Progenitor cell of endocrine pancreas (in vitro differentiated cells): ENCODE measurements around the gene OR5AU1. TPM values are rescaled to one million over a fixed set of nuclear protein-coding genes. Genes with fewer than 3 reads are reported as not detected.
"Not testable (repeated sequence)": the region's sequence is repeated elsewhere in the genome, so short reads cannot be mapped to it uniquely, and the experiment has no call there.

Source experiments
- DNase-seq: peaks from one replicate; pipeline ENCODE4 v3.0.0; 2021; ENCODE audit warnings: low spot score; ENCODE audit not compliant: unreplicated experiment
- H3K27ac Mint-ChIP-seq: 2 replicates; pipeline ENCODE4 v1.8.0; 2021; ENCODE audit warnings: mild to moderate bottlenecking, moderate library complexity, mixed read lengths
- H3K27me3 Mint-ChIP-seq: 2 replicates; pipeline ENCODE4 v1.8.0; 2021; ENCODE audit warnings: mixed read lengths
- H3K36me3 Mint-ChIP-seq: 2 replicates; pipeline ENCODE4 v1.8.0; 2022; ENCODE audit warnings: mixed read lengths; ENCODE audit not compliant: insufficient read depth
- H3K4me1 Mint-ChIP-seq: 2 replicates; pipeline ENCODE4 v1.8.0; 2021; ENCODE audit warnings: low read depth, mixed read lengths
- H3K4me3 Mint-ChIP-seq: 2 replicates; pipeline ENCODE4 v1.8.0; 2021; ENCODE audit warnings: low read depth, mild to moderate bottlenecking, moderate library complexity, mixed read lengths
- H3K9me3 Mint-ChIP-seq: 2 replicates; pipeline ENCODE4 v1.8.0; 2021; ENCODE audit warnings: low read depth, mixed read lengths
- total RNA-seq: library from RNA; stranded (reverse); gene quantifications from 2 replicates; pipeline ENCODE4 v1.2.1, GENCODE V29; 2021
- TF ChIP-seq, protein P1 (sequence below): fragments of 200-600 bp; sonication (generic); IDR thresholded peaks from one replicate; pipeline ENCODE4 v1.5.0; 2021; ENCODE audit warnings: antibody characterized with exemption, mild to moderate bottlenecking; ENCODE audit not compliant: unreplicated experiment

The OR5AU1 gene
- total RNA-seq, 1 donor from 2014 or later = not detected

DNA sequence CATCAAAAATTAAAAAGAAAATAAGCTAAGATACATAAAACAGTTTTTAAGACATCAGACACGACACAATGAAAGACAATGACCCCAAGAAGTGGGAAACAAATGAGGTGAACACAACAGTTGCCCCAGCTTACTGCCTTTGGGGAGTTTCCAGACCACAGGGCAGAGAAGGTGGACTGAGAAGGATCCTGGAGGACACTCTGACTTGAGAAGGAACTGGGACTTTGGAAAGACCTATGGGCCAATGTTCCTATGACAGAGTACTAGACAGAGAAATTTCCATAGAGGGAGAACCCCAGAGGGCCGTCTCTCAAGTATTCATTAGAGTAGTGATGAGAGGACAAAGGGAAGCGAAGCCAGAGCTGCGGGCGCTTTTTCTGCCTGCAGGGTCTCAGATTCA is 6.2 kb upstream of the OR5AU1 start:
- no peak overlapping the region for H3K27ac Mint-ChIP-seq
- DNase-seq = no peak
- peaks cover 10% of the 10 kb centered on the region for H3K27me3 Mint-ChIP-seq
- H3K4me3 Mint-ChIP-seq = no peak overlapping the region
- H3K9me3 Mint-ChIP-seq = no peaks in the 10 kb centered on the region
- H3K36me3 Mint-ChIP-seq = no peaks in the 10 kb centered on the region
- no peaks in the 10 kb centered on the region for H3K4me1 Mint-ChIP-seq
- TF ChIP-seq, protein P1, sequence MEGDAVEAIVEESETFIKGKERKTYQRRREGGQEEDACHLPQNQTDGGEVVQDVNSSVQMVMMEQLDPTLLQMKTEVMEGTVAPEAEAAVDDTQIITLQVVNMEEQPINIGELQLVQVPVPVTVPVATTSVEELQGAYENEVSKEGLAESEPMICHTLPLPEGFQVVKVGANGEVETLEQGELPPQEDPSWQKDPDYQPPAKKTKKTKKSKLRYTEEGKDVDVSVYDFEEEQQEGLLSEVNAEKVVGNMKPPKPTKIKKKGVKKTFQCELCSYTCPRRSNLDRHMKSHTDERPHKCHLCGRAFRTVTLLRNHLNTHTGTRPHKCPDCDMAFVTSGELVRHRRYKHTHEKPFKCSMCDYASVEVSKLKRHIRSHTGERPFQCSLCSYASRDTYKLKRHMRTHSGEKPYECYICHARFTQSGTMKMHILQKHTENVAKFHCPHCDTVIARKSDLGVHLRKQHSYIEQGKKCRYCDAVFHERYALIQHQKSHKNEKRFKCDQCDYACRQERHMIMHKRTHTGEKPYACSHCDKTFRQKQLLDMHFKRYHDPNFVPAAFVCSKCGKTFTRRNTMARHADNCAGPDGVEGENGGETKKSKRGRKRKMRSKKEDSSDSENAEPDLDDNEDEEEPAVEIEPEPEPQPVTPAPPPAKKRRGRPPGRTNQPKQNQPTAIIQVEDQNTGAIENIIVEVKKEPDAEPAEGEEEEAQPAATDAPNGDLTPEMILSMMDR = no peak

DNA sequence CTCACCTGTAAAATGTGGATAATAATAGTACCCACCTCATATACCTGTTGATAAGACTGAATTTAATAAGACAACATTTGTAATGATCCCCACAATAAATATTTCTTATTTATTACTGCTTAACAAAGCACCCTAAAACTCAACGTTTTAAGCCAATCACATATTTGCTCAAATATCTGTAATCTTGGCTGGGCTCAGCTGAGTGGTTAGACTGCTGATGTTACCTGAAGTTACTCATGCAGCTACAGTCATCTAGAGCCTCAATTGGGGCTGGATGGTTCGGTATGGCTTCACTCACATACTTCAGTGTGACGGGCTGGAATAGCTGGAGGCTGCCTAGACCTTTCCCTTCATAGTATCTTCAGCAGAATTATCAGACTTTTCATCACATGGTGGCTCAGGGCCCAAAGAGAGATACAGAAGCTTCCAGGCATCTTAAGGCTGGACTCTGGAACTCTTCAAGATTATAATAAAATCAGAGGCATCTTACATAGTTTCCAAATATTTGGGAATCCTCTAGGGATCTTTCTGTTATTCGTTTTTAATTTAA is 4.3 kb upstream of the OR5AU1 start:
- no peaks in the 10 kb centered on the region for H3K36me3 Mint-ChIP-seq
- H3K4me3 Mint-ChIP-seq = no peak overlapping the region
- H3K4me1 Mint-ChIP-seq = no peaks in the 10 kb centered on the region
- no peaks in the 10 kb centered on the region for H3K9me3 Mint-ChIP-seq
- no peak overlapping the region for H3K27ac Mint-ChIP-seq
- TF ChIP-seq, protein P1 = no peak
- peaks cover 20% of the 10 kb centered on the region for H3K27me3 Mint-ChIP-seq
- DNase-seq = no peak

DNA sequence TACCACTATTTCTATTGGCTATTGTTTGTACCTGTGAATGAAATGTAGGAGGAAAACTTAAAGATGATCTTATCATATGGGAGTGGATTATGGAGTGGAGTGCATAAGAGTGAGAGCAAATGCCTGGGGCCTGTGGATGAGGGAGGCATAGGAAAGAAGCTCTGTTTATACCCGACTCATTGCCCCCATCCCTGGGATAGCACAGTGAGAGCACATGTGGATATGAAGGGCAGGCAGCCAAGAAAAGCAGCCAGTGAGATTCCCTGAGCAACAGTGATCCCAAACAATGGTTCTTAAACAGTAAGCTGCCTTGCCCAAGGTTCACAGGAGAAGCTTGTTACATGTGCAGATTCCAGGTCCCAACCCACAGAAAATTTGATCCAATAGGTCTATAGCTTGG is 2.3 kb upstream of the OR5AU1 start:
- not testable (repeated sequence) for DNase-seq, H3K9me3 Mint-ChIP-seq, H3K4me3 Mint-ChIP-seq, H3K27ac Mint-ChIP-seq, H3K4me1 Mint-ChIP-seq, H3K36me3 Mint-ChIP-seq
- H3K27me3 Mint-ChIP-seq = peaks cover 19% of the 10 kb centered on the region

DNA sequence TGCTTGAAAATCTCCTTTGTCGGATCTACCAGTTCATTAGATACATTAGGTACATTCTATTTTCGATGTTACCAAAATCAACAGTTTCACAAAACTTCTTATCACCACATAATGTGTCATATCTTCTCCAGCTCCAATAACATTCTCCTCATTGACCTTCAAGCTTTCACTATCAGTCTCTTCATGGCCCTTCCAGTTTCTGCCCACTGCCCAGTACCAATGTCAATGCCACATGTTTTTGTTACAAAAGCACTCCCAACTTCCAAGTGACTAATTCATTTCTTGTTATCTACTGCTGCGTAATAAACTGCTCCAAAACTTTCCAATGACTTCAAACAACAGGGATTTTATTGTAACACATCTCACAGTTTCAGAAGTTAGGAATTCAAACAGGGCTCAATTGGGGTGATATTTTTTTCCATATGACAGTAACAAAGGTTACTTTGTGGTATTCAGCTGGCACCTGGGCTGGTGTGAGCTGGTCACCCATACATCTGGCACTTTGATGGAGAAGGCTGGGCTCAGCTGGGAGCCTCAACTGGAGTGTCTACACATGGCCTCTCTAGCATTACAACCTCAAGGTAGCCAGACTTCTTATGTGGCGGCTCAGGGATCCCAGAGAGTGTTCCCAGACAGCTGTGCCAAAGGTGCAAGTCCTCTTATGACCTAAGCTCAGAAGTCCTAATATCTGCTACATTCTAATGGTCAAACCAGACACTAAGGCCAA is 6.1 kb downstream of the OR5AU1 start:
- H3K4me3 Mint-ChIP-seq = no peak overlapping the region
- no peaks in the 10 kb centered on the region for H3K36me3 Mint-ChIP-seq
- peaks cover under 1% of the 10 kb centered on the region for H3K27me3 Mint-ChIP-seq
- no peak overlapping the region for H3K27ac Mint-ChIP-seq
- TF ChIP-seq, protein P1 = no peak
- H3K4me1 Mint-ChIP-seq = no peaks in the 10 kb centered on the region
- peaks cover 11% of the 10 kb centered on the region for H3K9me3 Mint-ChIP-seq
- DNase-seq = no peak

GRCh38 chr14:21145437-21145836 is 10.4 kb downstream of the OR5AU1 start:
- Mint-ChIP-seq H3K4me3 (no peak overlapping the region), H3K9me3 (peaks cover 15% of the 10 kb centered on the region), H3K27me3 (no peaks in the 10 kb centered on the region), H3K4me1 (no peaks in the 10 kb centered on the region), H3K36me3 (no peaks in the 10 kb centered on the region), H3K27ac (no peak overlapping the region)
- TF ChIP-seq, protein P1 = no peak
- no peak for DNase-seq

DNA sequence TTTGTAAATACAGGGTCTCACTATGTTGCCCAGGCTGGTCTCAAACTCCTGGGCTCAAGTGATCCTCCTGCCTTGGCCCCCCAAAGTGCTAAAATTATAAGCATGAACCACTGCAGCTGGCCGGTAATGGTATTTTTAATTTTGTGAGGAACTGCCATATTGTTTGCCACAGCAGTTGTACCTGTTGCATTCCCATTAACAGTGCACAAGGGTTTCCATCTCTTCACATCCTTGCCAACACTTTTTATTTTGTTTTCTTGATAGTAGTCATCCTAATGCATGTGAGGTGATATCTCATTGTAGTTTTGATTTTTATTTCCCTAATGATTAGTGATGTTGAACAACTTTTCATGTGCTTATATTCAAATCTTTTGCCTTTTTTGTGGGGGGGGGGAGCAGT is 13.5 kb downstream of the OR5AU1 start:
- TF ChIP-seq, protein P1 = no peak
- H3K4me3 Mint-ChIP-seq = no peak overlapping the region
- no peaks in the 10 kb centered on the region for H3K27me3 Mint-ChIP-seq
- H3K36me3 Mint-ChIP-seq = no peaks in the 10 kb centered on the region
- DNase-seq = no peak
- H3K9me3 Mint-ChIP-seq = peaks cover 15% of the 10 kb centered on the region
- H3K4me1 Mint-ChIP-seq = no peaks in the 10 kb centered on the region
- H3K27ac Mint-ChIP-seq = no peak overlapping the region
